ENCODE measurements around the gene KCNIP3. TPM values are rescaled to one million over a fixed set of nuclear protein-coding genes. Genes with fewer than 3 reads are reported as not detected.

The KCNIP3 gene
- total and polyA plus RNA-seq, 4 donors = 1.8 to 2.7 (median 2.1) TPM

DNA sequence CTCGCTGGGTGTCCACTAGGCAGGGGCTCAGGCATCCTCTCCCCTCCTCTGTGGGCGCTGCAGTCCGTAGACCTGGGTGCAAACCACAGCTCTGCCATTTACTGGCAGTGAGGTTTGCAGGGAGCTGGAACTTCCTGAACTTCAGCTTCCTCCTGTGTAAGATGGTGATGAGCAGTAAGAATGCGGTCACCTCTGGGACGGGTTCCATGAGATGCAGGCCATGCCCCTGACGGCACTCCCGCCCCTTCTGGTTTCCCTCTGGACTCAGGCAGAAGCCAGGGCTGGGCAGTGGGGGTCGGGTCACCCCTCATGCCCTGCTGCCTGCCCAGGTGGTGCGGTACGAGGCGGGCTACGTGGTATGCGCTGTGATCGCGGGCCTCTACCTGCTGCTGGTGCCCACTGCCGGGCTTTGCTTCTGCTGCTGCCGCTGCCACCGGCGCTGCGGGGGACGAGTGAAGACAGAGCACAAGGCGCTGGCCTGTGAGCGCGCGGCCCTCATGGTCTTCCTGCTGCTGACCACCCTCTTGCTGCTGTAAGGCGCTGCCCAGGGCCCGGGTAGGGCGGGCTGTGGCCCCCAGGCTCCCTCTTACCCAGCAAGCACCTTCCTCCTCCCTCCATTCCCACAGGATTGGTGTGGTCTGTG, 21.4 kb upstream of the KCNIP3 start:
- Histone ChIP-seq H3K36me3 (ENCODE audit: control insufficient read depth in 4 of 4, insufficient read depth in 4 of 4, low read length in 4 of 4) (no peaks in the 10 kb centered on the region), H3K4me1 (ENCODE audit: control insufficient read depth in 5 of 5, insufficient read depth in 5 of 5, low read length in 5 of 5) (peaks cover 0 to 7% (median 0%) of the 10 kb centered on the region in 5 donors), H3K9me3 (ENCODE audit: control insufficient read depth in 4 of 4, insufficient read depth in 3 of 4, low read length in 3 of 4) (no peaks in the 10 kb centered on the region), H3K9ac (ENCODE audit: insufficient read depth in 1 of 2, low read length in 2 of 2) (no peak overlapping the region), H3K27me3 (ENCODE audit: control insufficient read depth in 3 of 3, insufficient read depth in 3 of 3, low read length in 2 of 3) (no peaks in the 10 kb centered on the region), H3K4me3 (no peak overlapping the region), H3K27ac (ENCODE audit: low read depth in 1 of 2, low read length in 1 of 2) (no peak overlapping the region)
- TF ChIP-seq, protein P1, sequence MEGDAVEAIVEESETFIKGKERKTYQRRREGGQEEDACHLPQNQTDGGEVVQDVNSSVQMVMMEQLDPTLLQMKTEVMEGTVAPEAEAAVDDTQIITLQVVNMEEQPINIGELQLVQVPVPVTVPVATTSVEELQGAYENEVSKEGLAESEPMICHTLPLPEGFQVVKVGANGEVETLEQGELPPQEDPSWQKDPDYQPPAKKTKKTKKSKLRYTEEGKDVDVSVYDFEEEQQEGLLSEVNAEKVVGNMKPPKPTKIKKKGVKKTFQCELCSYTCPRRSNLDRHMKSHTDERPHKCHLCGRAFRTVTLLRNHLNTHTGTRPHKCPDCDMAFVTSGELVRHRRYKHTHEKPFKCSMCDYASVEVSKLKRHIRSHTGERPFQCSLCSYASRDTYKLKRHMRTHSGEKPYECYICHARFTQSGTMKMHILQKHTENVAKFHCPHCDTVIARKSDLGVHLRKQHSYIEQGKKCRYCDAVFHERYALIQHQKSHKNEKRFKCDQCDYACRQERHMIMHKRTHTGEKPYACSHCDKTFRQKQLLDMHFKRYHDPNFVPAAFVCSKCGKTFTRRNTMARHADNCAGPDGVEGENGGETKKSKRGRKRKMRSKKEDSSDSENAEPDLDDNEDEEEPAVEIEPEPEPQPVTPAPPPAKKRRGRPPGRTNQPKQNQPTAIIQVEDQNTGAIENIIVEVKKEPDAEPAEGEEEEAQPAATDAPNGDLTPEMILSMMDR (IDR thresholded peaks at IDR 0.05; ENCODE audit: control extremely low read depth, extremely low read depth) = no peak
- ATAC-seq (ENCODE audit: insufficient read depth, low FRiP score) (no peak), DNase-seq (no peak)
- WGBS, 2 donors = 79 to 84% methylated on average over 28 of the region's 28 CpGs

DNA sequence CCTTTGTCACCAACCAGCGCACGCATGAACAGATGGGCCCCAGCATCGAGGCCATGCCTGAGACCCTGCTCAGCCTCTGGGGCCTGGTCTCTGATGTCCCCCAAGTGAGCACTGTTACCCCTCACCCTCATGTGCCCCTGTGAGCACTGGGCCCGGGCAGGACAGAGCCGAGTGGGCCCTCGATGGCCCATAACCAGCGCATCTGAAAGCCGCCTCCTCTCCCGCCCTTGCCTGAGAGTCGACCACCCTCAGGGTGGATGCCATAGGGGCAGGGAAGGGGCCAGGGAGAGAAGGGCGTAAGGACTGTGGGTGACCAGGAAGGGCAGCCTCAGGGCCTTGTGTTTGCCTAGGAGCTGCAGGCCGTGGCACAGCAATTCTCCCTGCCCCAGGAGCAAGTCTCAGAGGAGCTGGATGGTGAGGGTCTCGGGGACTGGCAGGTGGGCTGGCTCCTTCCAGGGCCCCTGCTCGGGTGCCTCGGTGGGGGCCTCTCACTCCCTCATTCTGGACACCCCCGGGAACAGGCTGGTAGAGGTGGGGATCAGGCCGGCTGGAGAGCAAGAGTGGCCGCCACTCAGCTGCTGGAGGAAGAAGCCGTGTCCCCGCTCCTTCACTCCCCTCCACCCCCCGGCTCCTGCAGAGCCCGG, 20.8 kb upstream of the KCNIP3 start:
- H3K27ac ChIP-seq (ENCODE audit: low read depth in 1 of 2, low read length in 1 of 2) = no peak overlapping the region
- TF ChIP-seq, protein P1 (IDR thresholded peaks at IDR 0.05; ENCODE audit: control extremely low read depth, extremely low read depth) = no peak

DNA sequence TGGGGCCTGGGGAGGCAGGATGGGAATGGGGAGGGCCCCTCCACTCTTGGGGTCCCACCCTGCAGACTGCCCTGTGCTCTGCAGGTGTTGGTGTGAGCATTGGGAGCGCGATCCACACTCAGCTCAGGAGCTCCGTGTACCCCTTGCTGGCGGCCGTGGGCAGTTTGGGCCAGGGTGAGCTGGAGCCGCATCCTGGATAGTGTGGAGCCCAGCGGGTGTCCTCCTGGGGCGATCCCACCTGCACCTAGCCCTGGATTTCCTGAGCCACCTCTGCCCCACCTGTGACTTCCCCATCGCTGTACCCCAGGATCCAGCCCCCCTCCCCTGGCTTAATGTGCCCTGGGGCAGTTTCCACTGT, 20.3 kb upstream of the KCNIP3 start:
- ATAC-seq (ENCODE audit: insufficient read depth, low FRiP score) (no peak), DNase-seq (no peak)
- WGBS, 2 donors = 93 to 94% methylated on average over 9 of the region's 9 CpGs
- H3K4me3 ChIP-seq = no peak overlapping the region
- peaks cover 0 to 7% (median 0%) of the 10 kb centered on the region in 5 donors for H3K4me1 ChIP-seq (ENCODE audit: control insufficient read depth in 5 of 5, insufficient read depth in 5 of 5, low read length in 5 of 5)
- TF ChIP-seq, protein P1 (IDR thresholded peaks at IDR 0.05; ENCODE audit: control extremely low read depth, extremely low read depth) = no peak
- H3K9me3 ChIP-seq (ENCODE audit: control insufficient read depth in 4 of 4, insufficient read depth in 3 of 4, low read length in 3 of 4) = no peaks in the 10 kb centered on the region
- no peaks in the 10 kb centered on the region for H3K36me3 ChIP-seq (ENCODE audit: control insufficient read depth in 4 of 4, insufficient read depth in 4 of 4, low read length in 4 of 4)
- H3K9ac ChIP-seq (ENCODE audit: insufficient read depth in 1 of 2, low read length in 2 of 2) = no peak overlapping the region
- no peaks in the 10 kb centered on the region for H3K27me3 ChIP-seq (ENCODE audit: control insufficient read depth in 3 of 3, insufficient read depth in 3 of 3, low read length in 2 of 3)
- H3K27ac ChIP-seq (ENCODE audit: low read depth in 1 of 2, low read length in 1 of 2) = no peak overlapping the region

More for the DNA sequence above, 20.8 kb upstream of the KCNIP3 start:
- H3K36me3 ChIP-seq (ENCODE audit: control insufficient read depth in 4 of 4, insufficient read depth in 4 of 4, low read length in 4 of 4) = no peaks in the 10 kb centered on the region
- no peaks in the 10 kb centered on the region for H3K27me3 ChIP-seq (ENCODE audit: control insufficient read depth in 3 of 3, insufficient read depth in 3 of 3, low read length in 2 of 3)
- no peaks in the 10 kb centered on the region for H3K9me3 ChIP-seq (ENCODE audit: control insufficient read depth in 4 of 4, insufficient read depth in 3 of 4, low read length in 3 of 4)
- DNase-seq (no peak), ATAC-seq (ENCODE audit: insufficient read depth, low FRiP score) (no peak)
- no peak overlapping the region for H3K9ac ChIP-seq (ENCODE audit: insufficient read depth in 1 of 2, low read length in 2 of 2)
- peaks cover 0 to 7% (median 0%) of the 10 kb centered on the region in 5 donors for H3K4me1 ChIP-seq (ENCODE audit: control insufficient read depth in 5 of 5, insufficient read depth in 5 of 5, low read length in 5 of 5)
- no peak overlapping the region for H3K4me3 ChIP-seq
- WGBS, 2 donors = 88 to 93% methylated on average over 19 to 22 of the region's 22 CpGs
